ENCODE data around the gene RNF144B.

DNA sequence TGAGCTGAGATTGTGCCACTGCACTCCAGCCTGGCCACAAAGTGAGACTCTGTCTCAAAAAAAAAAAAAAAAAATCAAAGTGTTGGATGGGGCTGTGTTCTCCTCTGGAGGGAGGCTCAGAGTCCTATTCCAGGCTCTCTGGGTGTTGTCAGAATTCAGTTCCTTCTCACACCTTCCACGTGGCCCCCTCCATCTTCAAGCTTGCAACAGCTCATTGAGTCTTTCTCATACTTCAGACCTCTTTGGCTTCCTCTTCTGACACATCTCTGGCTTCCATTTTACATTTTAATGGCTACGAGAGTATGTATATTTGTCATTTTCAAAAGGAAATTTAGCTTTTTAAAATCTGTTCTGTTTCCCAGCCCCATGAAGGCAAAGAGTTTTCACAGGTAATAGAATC, 85.8 kb downstream of the RNF144B start:
- no peak for TF ChIP-seq POLR2A (IDR thresholded peaks at IDR 0.05)
- TF ChIP-seq CTCF (IDR thresholded peaks at IDR 0.05), result no peak

Measured in thyroid gland (tissue), 4 donors.